Measurements from ENCODE around the gene CRMP1. TPM values are rescaled to one million over a fixed set of nuclear protein-coding genes. Genes with fewer than 3 reads are reported as not detected.

CRMP1 gene
- total RNA-seq: under 0.01 TPM in 1 of 2 replicates, not detected in the other

DNA sequence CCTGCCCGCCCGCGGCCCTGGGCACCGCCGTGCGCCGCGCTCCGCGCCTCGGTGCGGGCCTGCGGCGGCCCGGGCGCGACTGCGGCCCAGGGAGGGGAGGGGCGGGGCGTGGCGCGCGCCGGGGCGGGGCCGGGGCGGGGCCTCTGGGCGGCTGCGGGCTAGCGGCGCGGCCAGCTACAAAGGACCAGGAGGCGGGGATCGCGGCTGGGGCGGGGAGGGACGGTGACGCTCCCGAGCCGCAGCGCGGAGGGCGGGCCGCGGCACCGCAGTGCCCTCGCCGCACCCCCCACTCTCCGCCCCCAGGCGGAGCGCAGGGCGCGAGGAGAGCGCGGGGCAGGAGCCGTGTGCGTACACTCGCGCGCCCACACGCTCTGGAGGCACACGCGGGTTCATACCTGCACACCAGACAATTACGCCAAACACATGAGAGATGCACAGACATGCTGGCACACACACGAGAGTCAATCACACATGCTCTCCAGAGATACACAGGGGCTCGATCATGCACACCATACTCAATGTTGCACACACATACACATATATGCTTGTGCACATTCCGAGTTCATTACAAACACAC, at the start of gene CRMP1:
Gene CRMP1, minus strand, starts transcription at position 83 of the 577 bp plus-strand sequence. CDS start 117 bp downstream, outside the sequence.

Small RNA genes lying within 50 kb of the gene (small RNA-seq; reads per million reads assigned to genes)
- gene MIR378D1: not detected

Other genes starting within 250 kb of the CRMP1 start
- 9.0 and 9.2 TPM in 2 replicates for gene EVC2, start 184.5 kb downstream of the CRMP1 start, total RNA-seq
- 36.7 and 47.3 TPM in 2 replicates for gene EVC, start 181.9 kb downstream of the CRMP1 start, total RNA-seq
- not detected in 2 replicates for gene C4orf50, start 125.3 kb upstream of the CRMP1 start, total RNA-seq

Data from subcutaneous preadipocyte (primary cell).